ENCODE results near the gene MAGI2. TPM values are rescaled to one million over a fixed set of nuclear protein-coding genes. Genes with fewer than 3 reads are reported as not detected.

Gene MAGI2
- total RNA-seq, 1 donor from 2014 or later = 51.3 TPM

DNA sequence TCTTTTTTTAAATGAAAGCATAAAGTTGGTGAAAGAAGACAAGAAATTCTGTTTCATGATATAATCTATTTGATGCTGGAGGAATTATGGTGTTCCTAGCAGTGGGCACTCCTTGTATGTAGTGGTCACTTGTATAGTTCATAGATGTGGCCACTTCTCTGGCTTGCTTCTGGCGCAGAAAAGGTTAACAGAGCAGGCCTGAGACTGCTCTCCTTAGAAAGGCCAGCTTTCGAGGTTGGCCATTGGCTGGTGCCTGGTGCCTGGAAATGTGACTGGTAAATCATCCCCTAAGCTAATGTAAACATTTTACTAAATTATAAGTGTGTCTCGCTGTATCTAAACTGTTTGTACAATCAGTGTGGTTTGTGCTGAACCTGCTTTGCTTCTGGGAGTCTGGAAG is 1378.8 kb downstream of the MAGI2 start:
- ATAC-seq (no peak), DNase-seq (ENCODE audit: low spot score) (no peak)
- intact Hi-C loops (cut with DNase I) = no loop called here

- ATAC-seq (no peak), DNase-seq (ENCODE audit: low spot score) (no peak)
- intact Hi-C loops (cut with DNase I) = no loop called here
Measured at GRCh38 chr7:78073609-78074382, 1379.7 kb downstream of the MAGI2 start.

DNA sequence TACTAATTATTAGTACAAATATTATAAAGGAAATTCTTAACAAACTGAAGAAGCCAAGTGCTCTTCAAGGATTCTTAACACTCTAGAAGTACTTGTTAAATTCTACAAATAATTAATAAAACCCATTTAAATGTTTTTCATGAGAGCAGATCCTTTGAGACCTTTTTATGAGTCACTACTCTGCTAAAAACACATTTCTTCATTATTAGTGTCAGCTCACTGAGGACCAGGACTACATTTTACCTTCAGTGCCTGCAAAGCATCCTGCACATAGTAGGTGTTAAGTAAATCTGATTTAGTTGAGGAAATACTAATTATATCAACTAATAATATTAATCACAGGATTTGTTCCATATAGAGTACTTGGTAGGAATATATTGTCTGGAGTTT is 1381.3 kb downstream of the MAGI2 start:
- no peak for ATAC-seq
- DNase-seq (ENCODE audit: low spot score) = no peak
- intact Hi-C loops (cut with DNase I) = no loop called here

GRCh38 chr7:78071491-78072200 is 1381.8 kb downstream of the MAGI2 start:
- DNase-seq (ENCODE audit: low spot score) (no peak), ATAC-seq (no peak)
- intact Hi-C loops (cut with DNase I) = no loop called here

- ATAC-seq (no peak), DNase-seq (ENCODE audit: low spot score) (no peak)
- intact Hi-C loops (cut with DNase I) = no loop called here
Measured at GRCh38 chr7:78066599-78066998, 1386.9 kb downstream of the MAGI2 start.

GRCh38 chr7:78063758-78064157 is 1389.7 kb downstream of the MAGI2 start:
- intact Hi-C loops (cut with DNase I) = no loop called here
- no peak for DNase-seq (ENCODE audit: low spot score)
- ATAC-seq = no peak

DNA sequence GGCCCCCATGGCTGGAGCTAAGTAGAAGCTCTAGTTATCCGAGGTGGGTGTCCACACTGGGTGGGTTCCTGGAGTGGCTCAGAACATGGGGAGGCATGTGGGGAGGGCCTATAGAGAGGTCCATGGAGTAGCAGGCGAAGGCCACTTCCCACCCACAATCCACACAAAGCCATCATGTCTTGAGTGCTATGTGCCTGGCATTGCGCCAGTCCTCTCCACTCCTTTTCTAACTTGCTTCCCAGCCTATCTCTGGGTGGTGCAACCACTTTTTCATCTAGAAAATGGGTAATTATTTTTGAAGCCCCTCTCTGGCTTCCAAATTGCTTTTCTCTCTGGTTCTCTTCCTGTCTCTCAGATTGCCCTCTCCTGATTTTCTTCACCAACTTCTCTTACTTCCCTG is 1391.3 kb downstream of the MAGI2 start:
- intact Hi-C loops (cut with DNase I) = no loop called here
- ATAC-seq (no peak), DNase-seq (ENCODE audit: low spot score) (no peak)

- ATAC-seq (no peak), DNase-seq (ENCODE audit: low spot score) (no peak)
- intact Hi-C loops (cut with DNase I) = no loop called here
Measured at GRCh38 chr7:78057571-78057970, 1395.9 kb downstream of the MAGI2 start.

DNA sequence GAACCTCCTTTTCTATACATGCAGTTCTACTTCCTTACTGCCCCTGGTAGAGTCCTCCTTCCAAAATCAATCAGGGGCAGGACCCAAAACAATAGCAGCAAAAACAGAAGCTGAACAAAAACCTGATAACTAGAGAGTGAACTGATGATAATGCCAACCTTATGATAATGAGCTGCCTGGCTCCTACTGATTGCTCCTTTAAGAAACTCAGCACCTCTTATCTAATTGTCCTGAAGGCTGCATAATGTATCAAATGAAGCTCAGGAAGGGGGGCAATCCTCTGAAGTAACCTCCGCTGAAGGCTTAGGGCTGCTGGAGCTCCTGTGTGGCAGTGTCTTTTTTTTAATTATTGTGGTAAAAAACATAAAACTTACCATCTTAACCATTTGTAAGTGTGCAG is 1397.9 kb downstream of the MAGI2 start:
- no peak for ATAC-seq

GRCh38 chr7:78055001-78055573 is 1398.4 kb downstream of the MAGI2 start:
- intact Hi-C loops (cut with DNase I) = no loop called here
- DNase-seq (ENCODE audit: low spot score) (no peak), ATAC-seq (no peak)

More for the DNA sequence above, 1397.9 kb downstream of the MAGI2 start:
- DNase-seq (ENCODE audit: low spot score) = no peak
- intact Hi-C loops (cut with DNase I) = no loop called here

DNA sequence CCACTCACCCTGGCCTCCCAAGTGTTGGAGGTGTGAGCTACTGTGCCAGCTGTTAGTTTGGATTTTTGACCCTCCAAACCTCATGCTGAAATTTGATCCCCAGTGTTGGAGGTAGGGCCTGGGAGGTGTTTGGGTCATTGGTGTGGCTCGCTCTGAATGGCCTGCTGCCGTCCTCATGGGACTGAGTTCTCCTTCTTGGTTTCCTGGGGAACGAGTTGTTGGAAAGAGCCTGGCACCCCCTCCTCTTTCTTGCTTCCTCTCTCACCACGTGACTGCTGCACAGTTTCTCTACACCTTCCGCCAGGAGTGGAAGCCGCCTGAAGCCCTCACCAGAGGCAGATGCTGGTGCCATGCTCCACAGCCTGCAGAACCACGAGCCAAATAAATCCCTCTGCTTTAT is 1401.4 kb downstream of the MAGI2 start:
- ATAC-seq (no peak), DNase-seq (ENCODE audit: low spot score) (no peak)
- intact Hi-C loops (cut with DNase I) = no loop called here

DNA sequence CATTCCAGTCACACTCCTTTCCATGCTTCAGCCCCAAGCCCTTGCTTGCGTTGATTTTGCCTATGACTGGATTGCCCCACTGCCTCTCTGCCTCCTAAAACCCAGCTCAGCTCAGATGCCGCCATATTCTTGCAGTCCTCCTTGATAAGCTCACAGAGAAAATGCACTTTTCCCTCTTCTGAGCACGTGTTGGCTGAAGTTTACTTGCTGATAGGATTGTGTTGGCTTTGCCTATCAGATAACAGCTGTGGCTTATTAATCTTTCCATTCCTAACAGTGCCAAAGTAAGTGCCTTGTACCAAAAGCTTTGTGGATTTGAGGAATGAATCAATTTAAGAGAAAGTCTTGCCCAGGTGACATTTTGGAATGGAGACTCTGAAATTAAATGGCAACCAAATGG is 1405.7 kb downstream of the MAGI2 start:
- no peak for DNase-seq (ENCODE audit: low spot score)
- intact Hi-C loops (cut with DNase I) = no loop called here
- no peak for ATAC-seq

- intact Hi-C loops (cut with DNase I) = no loop called here
- ATAC-seq (no peak), DNase-seq (ENCODE audit: low spot score) (no peak)
Measured at GRCh38 chr7:78043159-78043558, 1410.3 kb downstream of the MAGI2 start.

GRCh38 chr7:78041423-78041822 is 1412.0 kb downstream of the MAGI2 start:
- ATAC-seq = no peak
- no peak for DNase-seq (ENCODE audit: low spot score)
- intact Hi-C loops (cut with DNase I) = no loop called here

GRCh38 chr7:78039790-78040776 is 1413.4 kb downstream of the MAGI2 start:
- no peak for DNase-seq (ENCODE audit: low spot score)
- peak; percentile 42 for ATAC-seq
- intact Hi-C loops (cut with DNase I) = no loop called here

GRCh38 chr7:78038465-78039080 is 1414.9 kb downstream of the MAGI2 start:
- intact Hi-C loops (cut with DNase I) = no loop called here
- DNase-seq (ENCODE audit: low spot score) (no peak), ATAC-seq (no peak)

DNA sequence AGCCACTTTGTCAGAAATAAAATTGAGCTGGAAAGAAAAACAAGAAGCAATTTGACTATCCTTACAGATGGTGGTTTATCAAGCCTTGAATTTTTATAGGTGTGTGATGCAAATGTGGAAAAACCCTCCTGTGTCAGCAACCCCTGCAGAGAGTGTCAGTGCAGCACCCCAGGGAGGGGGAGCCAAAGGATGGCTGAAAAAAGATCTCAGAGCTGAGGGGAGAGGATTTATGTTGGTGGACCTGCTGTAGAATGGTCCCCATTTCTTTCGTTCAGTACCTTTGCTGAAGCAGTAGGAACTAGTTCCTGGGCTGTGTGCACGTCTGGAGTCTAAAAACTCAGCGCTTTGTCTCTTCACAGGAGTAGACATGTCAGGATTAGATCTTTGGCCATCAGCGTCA is 1415.9 kb downstream of the MAGI2 start:
- DNase-seq (ENCODE audit: low spot score) = no peak
- intact Hi-C loops (cut with DNase I) = no loop called here
- no peak for ATAC-seq

DNA sequence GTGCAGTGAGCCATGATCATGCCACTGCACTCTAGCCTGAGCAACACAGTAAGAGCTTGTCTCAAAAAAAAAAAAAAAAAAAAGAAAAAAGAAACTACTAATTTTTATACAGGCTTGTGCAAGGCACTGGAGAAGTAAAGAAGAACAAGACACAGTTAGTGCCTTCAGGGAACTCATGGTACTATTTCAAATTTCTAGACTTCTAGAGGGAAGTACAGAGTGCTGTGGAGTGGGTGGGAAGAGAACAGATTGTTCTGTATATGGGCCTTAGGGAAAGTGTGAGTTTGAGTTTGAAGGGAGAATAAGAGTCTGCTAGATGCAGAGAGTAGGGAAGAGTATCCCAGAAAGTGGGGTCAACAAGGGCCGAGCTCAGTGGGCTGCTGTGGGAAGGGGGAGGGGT is 1420.1 kb downstream of the MAGI2 start:
- ATAC-seq = no peak
- intact Hi-C loops (cut with DNase I) = no loop called here
- DNase-seq (ENCODE audit: low spot score) = no peak

DNA sequence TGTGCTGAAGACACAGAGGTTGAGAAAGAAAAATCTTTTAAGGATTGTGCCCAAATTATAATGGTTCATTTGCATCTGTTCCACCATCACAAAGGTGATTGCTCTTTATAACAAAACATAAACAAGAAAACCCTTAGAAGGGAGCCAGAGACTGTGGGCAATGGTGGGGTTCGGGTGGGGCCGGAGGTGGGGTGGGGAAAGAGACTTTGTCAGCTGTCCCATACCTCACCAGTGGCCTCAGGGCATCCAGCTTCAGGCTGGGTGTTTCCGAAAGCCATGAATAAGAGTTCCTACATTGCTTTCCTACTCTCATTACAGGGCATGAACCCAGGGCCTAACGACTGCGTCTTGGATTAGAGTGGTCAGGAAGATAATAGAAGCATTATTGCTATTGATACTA is 1427.0 kb downstream of the MAGI2 start:
- ATAC-seq (no peak), DNase-seq (ENCODE audit: low spot score) (no peak)
- intact Hi-C loops (cut with DNase I) = no loop called here
